ENCODE results near the gene ADH5.
"Not testable (repeated sequence)": the region's sequence is repeated elsewhere in the genome, so short reads cannot be mapped to it uniquely, and the experiment has no call there.

Gene ADH5

GRCh38 chr4:99088481-99089365 is at the start of gene ADH5:
Gene ADH5 (minus strand): TSS chr4:99088788. CDS start chr4:99088700, 88 bp downstream.
- peak; percentile 72 for DNase-seq

DNA sequence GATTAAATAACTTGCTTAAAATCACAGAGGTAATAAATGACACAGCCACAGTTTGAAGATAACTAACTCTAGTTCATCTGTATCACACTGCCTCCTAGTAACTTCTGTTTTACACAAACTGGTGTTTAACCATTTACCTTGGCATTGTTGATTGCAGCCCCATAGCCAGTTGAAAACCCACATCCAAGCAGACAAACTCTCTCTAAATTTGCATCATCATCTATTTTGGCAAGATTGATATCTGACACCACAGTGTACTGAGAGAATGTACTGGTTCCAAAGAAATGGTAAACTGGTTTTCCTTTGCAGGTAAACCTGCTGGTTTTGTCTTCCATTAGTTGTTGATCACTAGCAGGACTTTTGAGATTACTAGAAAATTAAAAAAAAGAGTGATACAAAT is 47.7 kb upstream of the ADH5 start:
- DNase-seq: no peak

GRCh38 chr4:99135541-99136162 is 47.1 kb upstream of the ADH5 start:
- no peak for DNase-seq

DNA sequence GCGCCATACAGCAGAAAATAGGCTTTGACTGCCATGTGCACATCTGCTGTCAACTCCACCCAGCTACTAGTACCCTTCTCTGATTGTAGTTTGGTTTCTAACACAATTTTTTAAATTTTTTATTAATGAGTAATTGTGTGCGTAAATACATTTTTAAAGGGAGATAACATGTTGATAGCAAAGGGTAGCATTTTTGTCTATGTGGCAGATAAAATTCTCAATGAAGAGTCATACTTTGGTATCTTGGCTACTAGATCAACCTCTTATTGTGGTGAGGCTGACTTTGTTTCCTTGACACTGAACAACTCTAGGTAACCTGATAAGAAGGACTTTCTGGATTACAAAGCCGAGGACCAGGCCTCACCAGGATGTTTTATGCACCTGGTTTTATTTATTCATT is 46.0 kb upstream of the ADH5 start:
- DNase-seq: no peak

- no peak for DNase-seq
Measured at GRCh38 chr4:99131378-99131777, 42.8 kb upstream of the ADH5 start.

DNA sequence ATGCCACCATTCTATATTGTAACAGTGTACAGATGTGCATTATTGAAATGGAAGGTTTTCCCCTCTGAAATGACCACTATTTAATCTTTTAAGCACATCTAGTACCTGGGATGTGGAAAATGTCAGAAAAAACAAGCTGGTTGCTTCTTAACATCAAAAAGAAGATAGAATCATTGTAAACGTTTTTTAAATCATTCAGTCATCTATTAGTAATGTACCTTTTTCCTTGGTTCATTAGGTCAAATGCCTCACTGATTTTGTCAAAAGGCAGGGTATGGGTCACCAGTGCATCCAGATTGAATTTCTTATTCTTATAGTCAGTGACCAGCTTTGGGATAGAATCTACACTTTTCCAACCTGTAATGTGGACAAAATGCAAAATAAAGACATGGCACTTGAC is 37.8 kb upstream of the ADH5 start:
- DNase-seq: no peak

DNA sequence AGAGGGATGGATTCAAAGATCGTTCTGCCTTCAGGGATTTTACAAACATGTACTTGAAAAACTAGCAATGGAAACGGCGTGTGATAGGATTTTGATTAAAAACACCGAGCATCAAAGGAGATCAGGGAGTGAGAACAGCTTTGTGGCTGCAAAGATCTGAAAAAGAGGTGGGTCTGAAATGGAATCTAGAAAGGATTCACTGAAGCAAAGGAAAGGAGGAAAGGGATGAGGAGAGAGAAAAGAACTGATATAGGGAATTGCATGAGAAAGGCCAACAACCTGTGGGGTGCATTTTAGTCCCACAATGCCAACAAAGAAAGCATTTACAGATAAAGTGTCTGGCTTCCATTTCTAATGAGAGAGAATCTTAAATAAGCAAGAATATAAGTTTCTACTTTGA is 32.4 kb upstream of the ADH5 start:
- DNase-seq: no peak

DNA sequence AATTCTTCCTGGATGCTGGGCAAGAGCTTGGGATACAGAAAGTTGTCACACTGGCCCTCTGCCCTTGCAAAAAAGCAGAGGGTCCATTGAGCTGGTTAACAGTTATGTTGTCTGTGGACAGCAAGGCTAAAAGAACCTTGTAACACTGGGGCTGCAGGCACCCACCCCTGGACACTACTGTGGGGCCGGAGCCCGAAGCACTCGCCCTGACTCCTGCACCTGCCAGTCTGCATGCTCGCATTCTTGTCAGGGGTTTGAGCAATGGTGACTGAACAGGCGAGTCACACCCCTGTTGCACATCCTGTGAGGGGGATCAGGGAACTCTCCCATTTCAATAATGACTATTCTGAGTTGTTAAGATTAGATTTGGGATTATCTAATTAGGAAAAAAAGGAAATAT is 31.9 kb upstream of the ADH5 start:
- no peak for DNase-seq

DNA sequence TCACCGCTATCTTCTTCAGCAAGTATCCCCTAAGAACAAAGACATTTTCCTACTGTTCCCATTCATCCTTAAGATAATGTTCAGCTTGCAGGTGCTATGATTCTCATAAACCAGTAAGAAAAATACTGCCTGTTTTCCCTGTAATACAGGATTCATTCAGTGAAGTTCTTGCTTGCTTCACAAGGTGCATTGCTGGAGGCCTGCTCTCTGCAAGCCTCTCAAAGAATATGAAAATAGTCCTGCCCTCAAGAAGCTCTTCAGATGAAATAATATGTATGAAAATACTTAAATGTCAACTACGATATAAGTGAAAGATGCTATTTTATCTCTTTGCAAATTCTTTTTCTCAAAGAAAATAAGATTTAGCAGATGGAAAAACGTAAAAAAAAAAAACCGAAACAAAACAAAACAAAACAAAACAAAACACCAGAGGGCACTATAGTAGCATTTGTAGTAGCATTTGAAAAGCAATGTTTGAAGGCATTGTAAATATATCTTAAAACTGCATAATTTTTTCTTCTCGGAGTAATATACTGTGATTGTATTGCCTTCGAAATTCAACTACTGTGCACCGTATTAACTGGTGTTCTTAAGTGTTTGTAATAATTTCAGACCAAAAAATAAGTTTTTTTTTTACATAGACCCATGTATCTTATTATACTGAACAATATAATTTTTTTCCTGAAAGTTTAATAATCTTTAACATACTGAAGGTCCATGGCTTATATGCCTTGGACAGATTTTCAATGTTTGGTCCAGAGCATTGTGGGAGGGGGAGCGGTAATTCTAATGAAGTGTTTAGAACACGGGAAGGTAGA is 29.5 kb upstream of the ADH5 start:
- DNase-seq: peak; percentile 7

DNA sequence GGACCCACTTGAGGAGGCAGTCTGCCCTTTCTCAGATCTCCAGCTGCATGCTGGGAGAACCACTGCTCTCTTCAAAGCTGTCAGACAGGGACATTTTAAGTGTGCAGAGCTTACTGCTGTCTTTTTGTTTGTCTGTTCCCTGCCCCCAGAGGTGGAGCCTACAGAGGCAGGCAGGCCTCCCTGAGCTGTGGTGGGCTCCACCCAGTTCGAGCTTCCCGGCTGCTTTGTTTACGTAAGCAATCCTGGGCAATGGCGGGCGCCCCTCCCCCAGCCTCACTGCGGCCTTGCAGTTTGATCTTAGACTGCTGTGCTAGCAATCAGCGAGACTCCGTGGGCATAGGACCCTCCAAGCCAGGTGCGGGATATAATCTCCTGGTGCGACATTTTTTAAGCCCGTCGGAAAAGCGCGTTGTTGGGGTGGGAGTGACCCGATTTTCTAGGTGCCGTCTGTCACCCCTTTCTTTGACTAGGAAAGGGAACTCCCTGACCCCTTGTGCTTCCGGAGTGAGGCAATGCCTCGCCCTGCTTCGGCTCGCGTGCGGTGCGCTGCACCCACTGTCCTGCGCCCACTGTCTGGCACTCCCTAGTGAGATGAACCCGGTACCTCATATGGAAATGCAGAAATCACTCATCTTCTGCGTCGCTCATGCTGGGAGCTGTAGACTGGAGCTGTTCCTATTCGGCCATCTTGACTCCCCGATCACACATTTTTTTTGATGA is 28.7 kb upstream of the ADH5 start:
- not testable (repeated sequence) for DNase-seq

DNA sequence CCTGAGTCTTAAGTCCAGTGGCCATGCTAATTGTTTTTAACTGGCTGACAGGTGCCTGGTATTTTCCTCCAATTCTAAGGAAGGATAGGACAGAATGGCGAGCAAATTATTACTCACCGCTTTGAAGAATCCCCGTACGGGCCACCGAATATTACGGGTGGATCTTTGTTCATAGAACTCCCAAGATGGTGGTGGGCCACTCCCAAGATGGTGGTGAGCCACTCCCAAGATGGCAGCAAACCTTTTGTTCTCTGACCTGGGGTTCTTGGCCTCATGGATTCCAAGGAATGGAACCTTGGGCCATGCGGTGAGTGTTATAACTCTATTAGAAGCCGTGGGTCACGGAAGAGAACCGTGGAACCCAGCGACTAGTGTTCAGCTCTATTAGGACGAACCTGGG is 20.7 kb upstream of the ADH5 start:
- DNase-seq: not testable (repeated sequence)

DNA sequence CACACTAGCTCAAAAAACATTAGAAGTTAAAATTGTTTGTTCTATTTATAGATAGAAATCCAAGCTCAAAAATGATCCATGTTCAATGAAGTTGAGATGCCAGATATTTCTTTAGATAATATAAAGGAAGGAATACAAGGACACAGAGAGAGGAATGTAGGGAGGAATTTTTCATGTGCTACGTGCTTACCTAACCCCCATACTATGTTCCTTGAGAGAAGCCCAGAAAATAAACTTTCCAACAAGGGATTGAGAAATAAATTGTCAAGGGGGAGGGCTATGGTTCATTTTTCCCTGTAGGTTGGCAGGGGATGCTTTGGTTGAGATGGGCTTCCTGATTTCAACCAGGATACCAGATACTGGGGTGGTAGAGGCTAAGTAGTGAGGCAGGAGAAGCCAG is 15.6 kb upstream of the ADH5 start:
- DNase-seq: no peak

DNA sequence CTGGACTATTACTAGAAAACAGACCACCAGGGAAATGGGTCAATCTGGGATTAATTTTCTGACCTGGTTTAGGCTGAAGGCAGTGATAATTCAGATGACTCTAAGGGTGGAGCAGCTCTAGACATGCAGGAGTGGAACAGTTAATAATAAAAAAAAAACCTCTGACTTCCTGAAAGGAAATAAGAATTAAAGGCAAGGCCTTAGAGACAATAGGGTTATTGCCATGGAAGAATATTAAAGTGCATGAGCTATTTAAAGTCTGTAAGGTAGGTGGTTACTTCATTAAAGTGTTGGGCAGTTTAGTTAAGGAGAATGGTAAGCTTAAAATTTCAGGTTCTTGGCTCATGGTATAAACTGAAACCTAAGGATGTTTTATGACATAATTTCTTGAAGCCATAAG is 14.6 kb upstream of the ADH5 start:
- no peak for DNase-seq

DNA sequence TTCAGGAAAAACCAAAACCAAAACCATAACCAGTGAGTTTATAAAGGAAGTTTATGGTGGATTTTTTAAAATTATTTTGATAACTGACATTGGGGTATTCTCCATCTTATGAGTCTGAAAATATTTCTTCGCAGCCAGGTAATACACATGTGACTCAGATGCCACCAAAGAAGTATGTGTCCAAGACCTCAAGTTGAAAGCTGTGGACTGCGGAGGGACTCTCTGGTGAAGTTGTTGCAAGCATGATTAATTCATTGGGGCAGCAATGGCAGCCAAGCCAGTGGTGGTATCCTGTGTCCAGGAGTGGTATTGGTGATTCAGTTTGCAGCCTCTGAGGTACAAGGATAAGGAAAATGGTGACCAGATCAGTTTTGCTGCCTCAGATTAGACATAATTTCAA is 14.0 kb upstream of the ADH5 start:
- no peak for DNase-seq

- DNase-seq: no peak
Measured at GRCh38 chr4:99100876-99101275, 12.3 kb upstream of the ADH5 start.

GRCh38 chr4:99099814-99100213 is 11.2 kb upstream of the ADH5 start:
- DNase-seq: not testable (repeated sequence)

GRCh38 chr4:99099311-99099710 is 10.7 kb upstream of the ADH5 start:
- no peak for DNase-seq

DNA sequence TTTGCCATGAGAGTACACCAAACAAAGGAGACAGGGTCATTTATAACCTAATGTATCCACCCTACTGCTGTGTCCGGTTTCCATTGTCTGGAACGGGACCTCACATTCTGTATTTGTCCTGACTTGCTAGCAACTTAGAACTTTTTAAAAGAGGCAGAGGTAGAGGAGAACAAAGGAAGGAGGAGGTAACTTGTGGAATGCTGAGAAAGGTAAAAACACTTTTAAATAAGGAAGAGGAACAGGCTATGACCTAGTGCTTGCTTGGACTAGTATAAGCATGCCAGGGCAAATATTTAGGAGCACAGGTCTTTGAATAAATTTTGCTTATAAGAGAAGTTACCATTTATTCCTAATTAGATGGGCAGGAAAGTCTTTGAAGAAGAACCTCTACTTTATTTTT is 3.3 kb upstream of the ADH5 start:
- not testable (repeated sequence) for DNase-seq

DNA sequence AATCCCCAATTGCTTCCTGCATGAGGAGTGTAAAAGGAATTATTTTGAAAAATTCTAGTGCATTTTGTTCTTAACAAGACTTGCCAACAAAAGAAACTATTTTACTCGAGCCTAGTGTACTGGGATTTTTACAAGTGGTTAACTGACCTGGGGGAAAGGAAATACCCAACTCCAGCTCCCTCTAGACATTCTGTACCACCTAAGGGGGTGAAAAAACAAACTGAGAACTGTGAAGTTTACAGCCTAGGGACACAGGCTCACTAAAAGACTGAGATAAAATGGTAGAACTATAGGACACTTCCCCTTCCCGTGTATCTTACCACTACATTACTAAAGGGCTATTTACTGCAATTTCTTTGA is 2.6 kb upstream of the ADH5 start:
- DNase-seq: no peak

DNA sequence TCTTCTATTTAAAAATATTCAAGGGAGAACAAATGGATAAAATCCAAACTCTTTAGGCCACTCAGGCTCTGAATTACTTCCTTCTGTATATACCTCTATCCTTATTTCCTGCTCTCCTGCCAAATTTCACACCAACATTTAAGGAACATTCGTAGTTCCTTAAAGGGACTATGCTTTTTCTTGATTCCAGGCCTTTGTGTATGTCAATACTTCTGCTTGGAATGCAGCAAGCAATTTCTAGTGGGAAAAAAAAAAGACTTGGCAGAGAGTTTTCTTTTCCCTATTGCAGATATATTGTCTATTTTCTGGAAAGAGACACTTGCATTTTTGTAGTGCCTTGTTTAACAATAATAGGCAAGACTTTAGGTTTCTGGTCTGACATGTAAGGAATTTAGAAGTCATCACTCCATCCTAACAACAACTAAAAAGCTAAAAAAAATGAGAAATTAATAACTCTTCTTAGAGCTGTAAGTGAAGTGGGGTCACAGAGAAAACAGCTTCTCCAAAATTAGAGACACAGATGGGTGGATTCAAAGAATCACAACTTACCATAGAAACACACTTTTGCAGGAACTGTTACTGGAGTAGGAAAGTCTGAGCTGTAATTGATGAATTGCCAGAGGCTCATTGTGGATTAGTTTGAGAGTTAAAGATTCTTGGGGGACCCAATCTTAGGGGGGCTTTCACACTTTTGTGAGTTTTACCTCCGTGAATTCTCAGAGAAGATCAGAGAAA is 2.1 kb upstream of the ADH5 start:
- no peak for DNase-seq

GRCh38 chr4:99088023-99088449 is 552 bp downstream of the ADH5 start:
- peak; percentile 39 for DNase-seq

DNA sequence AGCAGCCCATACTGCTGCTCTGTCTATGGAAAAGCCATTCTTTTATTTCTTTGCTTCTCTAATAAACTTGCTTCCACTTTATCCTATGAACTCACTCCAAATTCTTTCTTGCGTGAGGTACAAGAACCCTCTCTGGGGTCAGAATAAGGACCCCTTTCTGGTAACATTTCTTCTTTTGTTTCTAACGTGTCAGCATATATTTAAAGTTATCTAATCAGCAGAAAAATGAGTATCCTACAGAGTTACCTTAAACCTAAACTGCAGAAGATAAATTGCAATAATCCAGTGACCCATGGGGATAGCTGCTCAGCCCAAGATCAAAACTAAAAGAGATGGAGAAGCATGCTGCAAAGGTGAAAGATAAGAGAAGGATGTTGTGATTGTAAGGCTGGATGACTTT is 4.0 kb downstream of the ADH5 start:
- DNase-seq: no peak
